HG03571 (cell line): ENCODE results near the gene TXLNA.

ENCODE experiments used
- ATAC-seq: cut with Tn5 transposase; IDR thresholded peaks from one replicate; pipeline ENCODE4 v1.9.1; 2021; ENCODE audit not compliant: unreplicated experiment

TXLNA gene

DNA sequence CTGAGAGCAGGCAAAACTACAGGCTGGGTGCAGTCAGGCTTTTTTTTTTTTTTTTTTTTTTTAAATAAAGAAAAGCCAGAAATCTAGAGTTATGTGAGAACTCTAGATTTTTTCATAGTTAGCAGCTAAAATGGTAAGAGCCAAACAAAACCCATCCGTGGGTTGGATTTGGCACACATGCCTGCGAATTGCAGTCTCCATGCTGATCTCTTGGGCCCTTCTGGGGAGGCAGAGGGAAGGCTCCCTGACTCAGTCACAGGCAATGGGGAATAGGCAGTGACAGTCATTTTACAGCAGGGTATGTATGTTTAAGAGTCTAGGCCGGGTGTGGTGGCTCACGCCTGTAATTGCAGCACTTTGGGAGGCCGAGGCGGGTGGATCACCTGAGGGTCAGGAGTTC is 2.6 kb downstream of the TXLNA start:
- ATAC-seq: no peak

DNA sequence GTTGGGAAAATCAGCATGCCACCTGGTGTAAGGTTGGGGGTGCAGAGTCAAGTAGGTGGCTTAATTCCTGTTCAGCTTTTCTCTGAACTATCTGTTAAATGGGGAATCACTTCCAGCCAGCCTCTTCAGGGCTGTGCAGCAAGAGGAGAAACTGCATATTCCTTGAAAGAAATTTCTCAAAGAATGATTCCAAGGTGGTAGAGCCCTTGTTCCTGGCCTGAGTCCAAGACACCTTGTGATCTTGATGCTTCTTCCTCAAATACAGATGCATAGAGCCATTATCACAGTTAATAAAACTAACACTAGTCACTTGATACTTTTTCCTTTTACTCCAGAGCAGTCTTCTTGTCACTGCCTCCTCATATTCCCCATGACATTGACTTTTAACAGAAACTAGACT is 5.2 kb downstream of the TXLNA start:
- ATAC-seq: no peak

DNA sequence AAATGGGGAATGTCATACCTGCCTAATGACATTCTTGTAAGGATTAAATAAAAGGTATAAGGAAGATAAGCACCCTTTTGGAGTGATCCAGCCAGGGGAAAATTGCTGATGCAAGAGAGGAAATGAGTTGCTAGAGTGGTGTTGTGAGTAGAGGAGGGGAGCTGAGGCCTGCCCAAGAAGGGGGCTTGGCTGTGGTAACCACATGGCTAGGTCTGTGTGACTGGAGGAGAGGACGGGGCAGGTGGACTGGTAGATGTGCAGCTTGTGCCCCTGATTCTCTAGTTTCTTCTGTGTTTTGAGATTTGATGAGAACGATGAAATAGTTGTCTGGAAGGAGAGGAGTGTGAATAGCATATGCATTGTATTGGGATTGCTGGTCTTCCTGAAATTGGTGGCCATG is 6.6 kb downstream of the TXLNA start:
- no peak for ATAC-seq

DNA sequence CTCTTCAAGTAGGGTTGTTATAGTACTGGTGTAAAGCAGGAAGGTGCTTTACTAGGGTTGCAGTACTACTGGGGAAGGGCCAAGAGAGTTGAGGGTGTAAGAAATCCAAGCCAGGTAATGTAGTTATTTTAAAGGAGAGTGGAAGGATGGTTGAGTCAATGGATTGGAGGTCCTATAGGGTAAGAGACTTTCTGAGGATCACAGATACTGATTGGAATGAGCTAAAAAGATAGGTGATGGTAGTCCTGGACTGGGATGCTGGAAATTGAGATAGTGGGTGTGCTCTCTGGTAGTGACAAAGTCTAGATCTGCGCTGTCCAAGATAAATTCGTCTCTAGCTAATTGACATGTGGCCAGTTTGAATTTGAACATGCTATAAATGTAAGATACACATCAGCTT is 7.0 kb downstream of the TXLNA start:
- ATAC-seq: no peak

DNA sequence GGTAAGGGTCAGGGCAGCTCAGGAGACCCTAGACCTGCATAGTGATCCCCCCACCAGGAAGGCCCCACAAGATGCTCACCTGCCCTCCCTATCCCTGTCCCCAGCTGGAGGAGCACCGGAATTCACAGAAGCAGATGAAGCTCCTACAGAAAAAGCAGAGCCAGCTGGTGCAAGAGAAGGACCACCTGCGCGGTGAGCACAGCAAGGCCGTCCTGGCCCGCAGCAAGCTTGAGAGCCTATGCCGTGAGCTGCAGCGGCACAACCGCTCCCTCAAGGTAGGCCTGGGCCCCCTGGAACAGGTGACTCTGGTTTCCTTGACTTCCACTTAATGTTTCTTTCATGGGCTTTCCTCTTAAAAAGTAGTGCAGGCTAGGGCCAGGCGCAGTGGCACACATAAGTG is 8.4 kb downstream of the TXLNA start:
- no peak for ATAC-seq

DNA sequence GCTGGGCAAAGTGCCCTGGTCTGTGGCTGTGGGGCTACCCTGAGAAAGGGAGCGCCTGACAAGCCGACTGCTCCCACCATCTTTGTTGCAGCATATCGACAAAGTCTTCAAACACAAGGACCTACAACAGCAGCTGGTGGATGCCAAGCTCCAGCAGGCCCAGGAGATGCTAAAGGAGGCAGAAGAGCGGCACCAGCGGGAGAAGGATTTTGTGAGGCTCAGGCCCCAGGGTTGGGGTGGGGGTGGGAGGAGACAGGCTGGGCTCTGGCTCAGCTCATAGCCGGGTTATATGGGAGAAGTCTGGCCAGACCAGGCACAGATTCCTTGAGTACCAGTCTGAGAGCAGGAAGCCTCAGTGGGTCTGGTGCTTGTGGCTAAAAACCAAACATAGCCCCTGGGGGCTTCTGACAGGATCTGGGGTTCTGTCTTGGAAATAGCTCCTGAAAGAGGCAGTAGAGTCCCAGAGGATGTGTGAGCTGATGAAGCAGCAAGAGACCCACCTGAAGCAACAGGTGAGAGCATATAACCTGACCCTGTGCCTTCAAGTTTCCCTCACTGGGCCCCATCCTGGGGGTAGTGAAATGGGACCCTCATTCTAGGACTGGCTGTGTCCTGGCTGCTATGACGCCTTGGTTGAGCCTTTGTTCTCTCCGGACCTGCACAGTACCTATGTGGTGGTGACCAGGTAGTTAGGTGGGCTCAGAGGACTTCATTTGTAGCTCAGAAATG is 12.9 kb downstream of the TXLNA start:
- no peak for ATAC-seq

DNA sequence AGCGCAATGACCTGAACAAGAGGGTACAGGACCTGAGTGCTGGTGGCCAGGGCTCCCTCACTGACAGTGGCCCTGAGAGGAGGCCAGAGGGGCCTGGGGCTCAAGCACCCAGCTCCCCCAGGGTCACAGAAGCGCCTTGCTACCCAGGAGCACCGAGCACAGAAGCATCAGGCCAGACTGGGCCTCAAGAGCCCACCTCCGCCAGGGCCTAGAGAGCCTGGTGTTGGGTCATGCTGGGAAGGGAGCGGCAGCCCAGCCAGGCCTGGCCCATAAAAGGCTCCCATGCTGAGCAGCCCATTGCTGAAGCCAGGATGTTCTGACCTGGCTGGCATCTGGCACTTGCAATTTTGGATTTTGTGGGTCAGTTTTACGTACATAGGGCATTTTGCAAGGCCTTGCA is 15.5 kb downstream of the TXLNA start:
- no peak for ATAC-seq

DNA sequence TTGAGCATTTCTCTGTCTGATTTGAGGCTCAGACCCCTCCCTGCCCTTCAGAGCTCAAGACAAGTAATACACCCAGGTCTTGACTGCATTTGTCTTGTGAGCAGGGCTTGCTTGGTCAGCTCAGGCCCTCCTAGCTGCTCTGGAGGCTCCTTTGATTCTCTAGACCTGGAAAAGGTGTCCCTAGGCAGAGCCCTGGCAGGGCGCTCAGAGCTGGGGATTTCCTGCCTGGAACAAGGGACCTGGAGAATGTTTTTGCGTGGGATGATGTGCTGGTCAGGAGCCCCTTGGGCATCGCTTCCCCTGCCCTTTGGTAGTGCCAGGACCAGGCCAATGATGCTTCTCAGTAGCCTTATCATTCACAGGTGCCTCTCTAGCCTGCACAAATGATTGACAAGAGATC is 16.1 kb downstream of the TXLNA start:
- no peak for ATAC-seq

DNA sequence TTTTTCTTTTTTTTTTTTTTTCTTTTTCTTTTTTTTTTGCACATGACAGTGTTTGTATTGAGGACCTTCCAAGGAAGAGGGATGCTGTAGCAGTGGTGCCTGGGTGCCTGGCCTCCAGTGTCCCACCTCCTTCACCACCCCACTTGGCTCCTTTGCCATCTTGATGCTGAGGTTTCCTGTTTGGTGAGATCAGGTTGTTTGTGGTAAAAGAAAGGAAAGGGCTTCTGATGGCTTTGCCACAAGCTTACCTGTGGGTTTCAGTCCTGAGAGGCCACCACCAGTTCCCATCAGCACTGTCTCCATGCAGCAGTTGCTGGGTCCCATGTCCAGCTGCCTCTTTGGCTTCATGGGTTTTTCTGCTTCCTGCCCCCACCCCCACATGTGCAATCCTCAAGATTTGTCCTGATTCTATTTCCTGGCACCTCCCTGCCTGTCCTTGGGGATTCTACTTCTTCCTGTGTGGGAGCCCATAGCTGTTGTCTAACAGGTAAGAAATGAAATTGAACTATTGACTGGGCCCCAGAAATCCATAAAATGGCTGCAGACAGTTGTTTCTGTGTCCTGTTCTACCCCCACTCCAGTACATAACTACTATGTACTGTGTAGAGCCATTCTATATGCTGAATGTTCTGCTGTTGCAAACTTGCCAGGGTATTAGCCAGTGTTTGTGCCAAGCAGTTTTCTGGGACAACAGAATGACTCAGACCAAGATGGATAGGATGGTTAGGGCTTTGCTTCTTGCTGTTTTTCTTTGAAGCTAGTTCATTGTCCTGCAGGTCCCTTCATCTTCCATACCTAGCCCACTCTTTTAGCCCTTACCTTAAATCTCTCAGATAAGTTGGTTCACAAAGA is 16.7 kb downstream of the TXLNA start:
- no peak for ATAC-seq

DNA sequence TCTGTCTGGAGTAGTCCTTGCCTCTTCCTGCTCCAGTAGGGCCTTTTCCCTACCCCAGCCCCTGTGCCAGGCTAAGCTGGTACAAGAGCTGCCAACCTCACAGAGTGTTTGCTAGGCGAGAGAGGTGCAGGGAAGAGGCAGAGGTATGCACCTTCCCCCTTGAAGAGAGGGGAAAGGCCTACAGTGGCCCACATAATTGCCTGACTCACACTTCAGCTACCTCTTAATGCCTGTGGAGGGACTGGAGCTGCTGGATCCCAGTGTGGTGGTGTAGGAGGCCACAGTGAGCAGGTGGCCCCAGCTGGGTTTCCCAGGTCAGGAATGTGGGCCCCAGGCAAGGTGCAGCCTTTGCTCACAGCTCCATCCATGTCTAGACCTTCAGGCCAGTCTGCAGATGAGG is 17.6 kb downstream of the TXLNA start:
- no peak for ATAC-seq

DNA sequence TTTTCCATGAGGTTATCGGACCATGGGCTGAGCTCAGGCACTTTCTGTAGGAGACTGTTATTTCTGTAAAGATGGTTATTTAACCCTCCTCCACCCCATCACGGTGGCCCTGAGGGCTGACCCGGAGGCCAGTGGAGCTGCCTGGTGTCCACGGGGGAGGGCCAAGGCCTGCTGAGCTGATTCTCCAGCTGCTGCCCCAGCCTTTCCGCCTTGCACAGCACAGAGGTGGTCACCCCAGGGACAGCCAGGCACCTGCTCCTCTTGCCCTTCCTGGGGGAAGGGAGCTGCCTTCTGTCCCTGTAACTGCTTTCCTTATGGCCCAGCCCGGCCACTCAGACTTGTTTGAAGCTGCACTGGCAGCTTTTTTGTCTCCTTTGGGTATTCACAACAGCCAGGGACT is 18.4 kb downstream of the TXLNA start:
- no peak for ATAC-seq

DNA sequence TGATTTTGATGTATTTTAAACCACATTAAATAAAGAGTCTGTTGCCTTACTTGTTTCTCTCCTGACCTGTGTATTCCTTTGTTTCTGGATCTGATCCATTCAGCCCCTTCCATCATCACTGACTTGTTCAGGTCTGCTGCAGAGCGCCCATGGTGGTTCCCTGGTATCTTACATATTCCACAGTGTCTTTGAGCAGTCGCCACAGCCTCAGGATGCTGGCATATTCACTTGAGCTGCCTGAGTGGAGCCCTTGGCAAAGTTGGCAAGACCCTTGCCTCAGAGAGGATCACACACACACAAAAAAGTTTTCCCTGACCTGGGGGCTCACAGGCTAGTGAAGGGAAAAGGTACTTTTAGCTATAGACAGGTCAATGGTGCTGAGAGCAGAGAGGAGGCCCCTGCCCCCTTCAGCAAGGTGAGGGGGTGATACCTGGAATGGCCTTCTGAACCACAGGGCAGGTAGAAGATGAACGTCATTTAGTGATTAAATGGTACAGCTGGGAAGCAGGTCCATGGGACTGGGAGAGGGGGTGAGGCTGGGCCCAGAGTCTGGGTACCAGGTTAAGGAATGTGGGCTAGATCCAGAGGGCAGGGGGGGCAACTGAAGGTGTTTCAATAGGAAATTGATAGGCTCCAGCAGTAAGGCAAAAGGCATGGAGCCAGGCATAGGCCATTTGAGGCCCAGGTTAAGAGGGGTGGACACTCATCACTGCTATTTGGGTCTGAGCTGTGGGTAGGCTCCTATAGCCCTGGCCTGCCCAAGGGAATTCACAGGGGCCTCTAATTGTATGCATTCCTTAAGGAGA is 19.0 kb downstream of the TXLNA start:
- ATAC-seq: no peak

DNA sequence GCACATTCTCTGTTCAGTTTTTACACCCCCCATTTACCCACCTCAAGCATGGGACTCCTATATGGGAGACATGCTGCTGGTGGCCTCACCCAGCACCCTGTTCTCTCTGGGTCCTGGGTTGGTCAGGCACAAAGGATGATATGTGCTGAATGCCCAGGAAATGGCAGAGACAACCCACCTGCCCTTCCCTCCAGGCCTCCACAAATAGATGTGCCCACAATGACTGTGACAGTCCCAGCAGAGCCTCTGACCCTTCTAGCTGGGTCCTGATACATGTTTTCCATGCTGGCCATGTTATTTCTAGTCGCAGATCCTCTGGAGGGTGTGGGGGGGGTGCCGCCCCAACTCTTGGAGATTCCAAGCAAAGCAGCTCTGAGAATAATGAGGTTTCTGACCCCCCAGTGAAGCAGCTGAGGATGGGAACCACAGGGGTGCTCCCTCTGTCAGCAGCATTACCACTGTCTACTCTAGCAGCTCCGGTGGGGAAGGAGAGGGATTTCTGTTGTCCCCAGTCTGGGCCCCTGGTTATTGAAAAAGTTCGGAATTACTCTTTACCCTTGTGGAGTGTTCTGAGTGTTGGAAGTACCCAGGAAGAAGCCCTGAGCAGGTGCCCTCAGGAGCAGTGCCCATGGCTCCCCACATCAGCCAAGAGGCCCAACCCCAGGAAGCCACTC is 19.7 kb downstream of the TXLNA start:
- no peak for ATAC-seq

DNA sequence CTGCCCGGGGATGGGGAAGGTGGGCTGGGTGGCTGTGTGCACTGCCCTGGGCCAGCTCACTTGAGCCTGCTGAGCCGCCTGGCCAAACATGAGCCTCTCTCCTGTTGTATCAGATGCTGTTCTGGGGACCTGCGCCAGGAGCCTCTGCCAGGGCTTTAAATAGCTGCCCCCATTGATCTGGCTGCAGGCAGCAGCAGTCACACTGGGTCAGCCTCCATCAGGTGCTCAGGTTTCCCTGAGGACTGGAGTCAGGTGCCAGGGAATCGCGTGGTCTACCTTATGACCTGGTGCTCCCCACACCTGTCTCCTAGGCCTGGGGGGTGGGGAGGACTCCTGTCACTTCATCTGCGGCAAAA is 20.2 kb downstream of the TXLNA start:
- no peak for ATAC-seq

DNA sequence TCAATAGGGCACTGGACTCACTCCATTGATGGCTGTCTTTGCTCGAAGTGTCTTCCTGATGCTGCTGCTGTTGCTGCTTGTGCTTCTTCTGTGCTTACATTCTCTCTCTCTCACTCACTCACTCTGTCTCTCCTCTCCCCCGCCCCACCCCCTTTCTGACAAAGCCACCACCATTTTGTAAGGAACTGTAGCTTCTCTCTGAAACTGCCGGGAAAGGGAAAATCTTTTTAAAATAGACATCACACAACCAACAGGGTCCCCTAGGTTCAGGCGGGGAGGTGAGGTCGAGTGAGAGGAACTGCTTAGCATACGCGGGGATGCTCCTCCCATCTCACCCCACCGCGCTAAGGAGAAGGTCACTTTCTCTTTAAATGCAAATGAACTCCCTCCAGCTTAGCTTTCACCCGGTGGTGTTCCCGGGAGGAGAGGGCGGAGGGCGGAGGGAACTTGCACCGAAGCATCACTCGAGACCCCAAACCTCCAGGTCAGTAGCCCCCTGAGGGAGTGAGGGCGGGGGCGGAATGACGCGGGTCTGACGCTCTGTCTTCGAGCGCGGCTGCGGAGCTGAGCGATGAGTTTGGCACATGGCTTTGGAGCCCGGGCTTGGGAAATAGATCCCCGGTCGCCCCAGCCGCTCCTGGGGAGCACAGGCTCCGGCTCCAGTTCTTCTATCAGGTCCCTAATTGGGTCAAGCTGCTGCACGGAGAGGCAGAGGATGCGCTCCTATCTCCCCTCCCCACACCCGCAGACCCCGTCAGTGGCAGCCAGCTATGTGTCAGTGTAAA is 20.9 kb downstream of the TXLNA start, which contains the start of gene CCDC28B:
Gene CCDC28B (plus strand): TSS at position 370 of the 785 bp plus-strand sequence. CDS start 1,341 bp downstream, outside the sequence.
- ATAC-seq: no peak

DNA sequence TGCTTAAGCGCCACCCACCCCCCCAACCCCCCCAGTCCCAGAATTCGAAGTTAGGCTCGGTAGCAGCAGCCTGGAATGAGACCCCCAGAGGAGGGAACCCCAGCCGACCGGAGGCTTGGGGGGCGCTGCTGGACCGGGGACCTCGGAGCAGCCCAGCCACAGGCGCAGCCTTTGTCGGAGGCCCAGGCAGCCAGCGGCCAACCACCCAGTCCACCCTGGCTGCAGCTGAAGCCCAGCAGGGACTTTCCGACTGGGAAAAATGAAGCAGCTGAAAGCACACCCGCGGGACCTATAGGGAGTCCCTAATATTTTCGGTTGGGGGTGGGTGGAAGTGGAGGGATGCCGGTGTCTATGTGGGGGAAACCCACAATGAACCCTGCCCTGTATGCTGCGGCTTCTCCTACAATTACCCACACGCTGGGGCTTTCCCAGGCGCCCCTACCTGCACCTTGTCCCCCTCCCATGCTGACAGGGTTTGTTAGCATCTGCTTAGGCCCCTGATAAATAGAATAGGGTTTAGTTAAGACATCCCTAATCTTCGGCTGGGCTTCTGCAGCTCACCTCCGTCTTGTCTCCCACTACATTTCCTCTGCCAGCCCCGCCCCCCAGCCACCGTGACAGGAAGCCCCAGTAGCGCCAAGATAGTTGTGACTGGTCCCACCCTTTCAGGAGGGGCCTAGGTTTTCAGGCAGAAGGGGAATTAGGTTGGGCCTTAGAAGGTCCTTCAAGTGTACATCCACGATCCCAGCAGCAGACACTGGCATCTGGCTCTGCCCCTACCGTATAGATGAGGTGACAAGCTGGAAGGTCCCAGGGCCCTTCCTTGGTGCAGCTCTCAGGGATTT is 21.8 kb downstream of the TXLNA start:
- ATAC-seq: no peak

DNA sequence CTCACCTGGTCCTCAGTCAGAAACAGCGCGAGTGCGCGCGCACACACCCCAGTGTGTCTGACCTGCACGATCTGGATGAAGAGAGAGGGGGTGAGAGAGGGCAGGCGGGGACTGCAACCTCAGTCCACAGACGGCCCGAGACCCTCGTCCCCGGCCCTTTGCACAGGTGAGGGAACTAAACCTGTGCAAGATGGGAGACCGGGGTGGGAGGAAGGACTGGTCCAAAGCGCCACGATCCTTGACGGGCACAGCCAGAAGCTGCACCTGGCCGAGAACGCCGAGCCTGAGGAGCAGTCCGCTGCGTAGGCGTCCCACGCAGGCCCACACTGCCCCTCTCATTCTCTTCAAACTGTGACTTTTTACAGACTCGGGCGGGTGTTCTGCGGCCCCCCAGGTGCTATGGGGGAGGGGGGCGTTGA is 25.5 kb downstream of the TXLNA start:
- no peak for ATAC-seq

DNA sequence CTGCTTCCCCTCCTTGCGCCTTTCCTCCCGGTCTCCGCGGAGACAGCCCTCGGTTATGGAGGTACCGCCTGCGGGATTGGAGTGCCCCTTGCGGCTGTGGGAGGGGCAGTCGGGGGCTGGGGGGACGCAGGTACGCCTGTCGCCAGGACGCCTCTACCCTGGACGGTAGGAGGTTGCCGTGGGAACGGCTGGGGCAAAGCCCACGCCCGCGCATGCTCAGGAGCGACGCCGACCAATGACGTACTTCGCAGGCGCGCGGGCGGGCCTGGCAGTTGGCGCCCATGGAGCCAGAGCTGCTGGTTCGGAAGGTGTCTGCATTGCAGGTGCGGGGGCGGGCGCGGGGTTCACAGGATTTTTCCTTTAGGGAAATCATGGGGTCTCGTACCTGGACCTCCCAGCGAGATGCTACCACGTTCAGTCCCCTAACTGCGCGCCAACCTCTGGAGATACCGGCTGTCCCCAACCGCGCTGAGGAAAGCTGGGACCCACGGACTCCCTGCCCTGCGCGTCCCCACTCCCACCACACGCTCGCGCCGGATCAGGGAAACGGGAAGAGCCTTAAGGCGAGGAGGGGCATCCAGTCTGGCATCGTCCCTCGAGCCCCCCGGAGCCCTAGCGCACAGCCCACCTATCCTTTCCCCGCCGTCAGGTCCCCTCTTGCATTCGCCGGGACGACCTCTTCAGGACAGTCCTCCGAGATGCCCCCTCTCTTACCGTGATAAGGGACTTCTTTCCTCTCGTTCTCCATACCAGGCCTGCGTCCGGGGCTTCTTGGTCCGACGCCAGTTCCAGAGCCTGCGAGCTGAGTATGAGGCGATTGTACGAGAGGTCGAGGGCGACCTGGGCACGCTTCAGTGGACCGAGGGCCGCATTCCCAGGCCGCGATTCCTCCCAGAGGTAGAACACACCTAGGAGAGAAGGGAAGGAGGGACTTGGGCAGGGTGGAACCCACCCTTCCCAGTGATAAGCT is 26.2 kb downstream of the TXLNA start, which contains the start of gene IQCC:
Gene IQCC (plus strand): TSS at position 271 of the 970 bp plus-strand sequence. CDS start 11 bp downstream, at position 282.
- ATAC-seq: peak; percentile 63
